Thyroid gland (tissue), 4 donors: ENCODE measurements around the gene FAAP100. TPM values are rescaled to one million over a fixed set of nuclear protein-coding genes. Genes with fewer than 3 reads are reported as not detected.
A peak's percentile ranks its signal among the peaks of the same experiment; 100 is the strongest.

ENCODE experiments used
- DNase-seq, 2 donors: peaks; one replicate each; pipeline ENCODE4 v3.0.0-alpha.2; 2019
- H3K27ac ChIP-seq, 3 donors: fragments of 200-600 bp; sonication (generic); 1 replicate in 2 of 3; 2 replicates in 1 of 3; pipeline ENCODE4 v1.5.1; 2016 to 2019; ENCODE audit warnings: mild to moderate bottlenecking in 1 of 3, moderate library complexity in 1 of 3
- H3K27me3 ChIP-seq: fragments of 200-600 bp; sonication (generic); one replicate; pipeline ENCODE4 v1.5.1; 2019
- H3K36me3 ChIP-seq, 2 donors: fragments of 200-600 bp; sonication (generic); one replicate each; pipeline ENCODE4 v1.5.1; 2016 to 2019
- H3K4me1 ChIP-seq, 2 donors: fragments of 200-600 bp; sonication (generic); one replicate each; pipeline ENCODE4 v1.5.1; 2017 to 2019
- H3K4me3 ChIP-seq, 3 donors: fragments of 200-600 bp; sonication (generic); replicated peaks in 1 of 3; 1 replicate in 2 of 3; 2 replicates in 1 of 3; pipeline ENCODE4 v1.5.1; 2016; ENCODE audit warnings: mild to moderate bottlenecking in 1 of 3
- H3K9me3 ChIP-seq: fragments of 200-600 bp; sonication (generic); one replicate; pipeline ENCODE4 v1.5.1; 2017
- POLR2A ChIP-seq, 2 donors: fragments of 450-650 bp; IDR thresholded peaks; one replicate each; pipeline ENCODE4 v1.6.1; 2017; ENCODE audit warnings: antibody characterized with exemption in 2 of 2, mild to moderate bottlenecking in 2 of 2, moderate library complexity in 1 of 2
- WGBS, 2 donors: methylation state at CpG; one replicate each; pipeline ENCODE4 v1.1.5; 2017; 5-methylcytosine and 5-hydroxymethylcytosine counted together
- intact Hi-C: fragments of 100-400 bp; cut with DNase I; formaldehyde crosslinking; loops from one replicate; pipeline ENCODE4 v1.15.1; 2023
- total RNA-seq, 4 donors: library from RNA; depleted of rRNA; stranded (reverse); fragments of >200 nt; gene quantifications; one replicate each; pipeline ENCODE4 v1.2.3, GENCODE V29; 2016
- TF ChIP-seq, protein P1 (sequence below), 6 experiments: fragments of 200-600 bp in 3 of 6; fragments of 450-650 bp in 3 of 6; sonication (generic) in 3 of 6; IDR thresholded peaks; one replicate each; pipeline ENCODE4 v1.5.1; 2016 to 2019; ENCODE audit warnings: antibody characterized with exemption in 6 of 6, mild to moderate bottlenecking in 2 of 6, inconsistent platforms in 1 of 6, moderate library complexity in 1 of 6

FAAP100 gene
- total RNA-seq, 4 donors from 2014 or later = 24.1 to 35.2 (median 31.0) TPM

DNA sequence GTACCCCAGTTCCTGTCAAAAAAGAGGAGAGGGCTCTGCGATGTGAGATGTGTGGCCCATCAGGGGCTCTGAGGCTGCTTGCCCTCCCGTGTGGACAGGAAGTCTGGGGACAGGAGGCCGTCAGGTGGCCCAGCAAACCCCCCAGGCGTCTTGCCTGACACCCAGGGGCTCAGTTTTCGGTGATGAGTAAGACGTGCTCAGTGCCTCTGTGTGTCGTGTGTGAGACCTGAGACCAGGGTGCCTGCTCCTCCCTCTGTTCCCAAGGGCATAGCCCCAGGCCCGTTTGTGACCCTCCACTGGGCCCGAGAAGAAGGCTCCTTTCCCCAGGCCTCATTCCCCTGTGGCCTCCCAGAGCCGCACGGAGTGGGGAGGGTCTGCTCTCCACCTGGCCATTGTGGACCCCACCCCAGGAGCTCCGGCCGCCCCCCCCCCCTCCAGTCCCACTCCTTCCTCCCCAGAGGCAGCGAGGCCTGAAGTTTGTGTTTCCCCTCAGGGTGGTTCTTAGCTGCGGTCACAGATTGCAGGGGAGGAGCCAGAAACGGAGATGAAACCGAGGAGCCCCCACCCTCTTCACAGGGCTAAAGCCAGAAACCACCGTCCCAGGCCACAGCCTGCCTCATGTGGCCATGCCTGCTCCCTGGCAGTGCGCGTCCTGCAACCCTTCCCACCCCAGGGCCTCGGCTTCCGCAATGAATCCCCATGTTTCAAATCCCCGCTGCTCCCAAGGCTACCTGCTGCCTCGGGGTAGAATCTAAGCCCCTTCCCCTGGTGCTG, 34.6 kb downstream of the FAAP100 start:
- no peaks in the 10 kb centered on the region for H3K9me3 ChIP-seq
- no peak overlapping the region for H3K4me3 ChIP-seq
- H3K4me1 ChIP-seq = peaks cover 47 to 71% of the 10 kb centered on the region in 2 donors
- no peak for DNase-seq
- no peaks in the 10 kb centered on the region for H3K27me3 ChIP-seq
- WGBS, 2 donors = 58 to 72% methylated on average over 15 to 24 of the region's 24 CpGs
- intact Hi-C loops = no loop called here
- H3K36me3 ChIP-seq = peaks cover 0 to under 1% of the 10 kb centered on the region in 2 donors
- no peak for TF ChIP-seq POLR2A (IDR thresholded peaks at IDR 0.05)
- TF ChIP-seq, protein P1, sequence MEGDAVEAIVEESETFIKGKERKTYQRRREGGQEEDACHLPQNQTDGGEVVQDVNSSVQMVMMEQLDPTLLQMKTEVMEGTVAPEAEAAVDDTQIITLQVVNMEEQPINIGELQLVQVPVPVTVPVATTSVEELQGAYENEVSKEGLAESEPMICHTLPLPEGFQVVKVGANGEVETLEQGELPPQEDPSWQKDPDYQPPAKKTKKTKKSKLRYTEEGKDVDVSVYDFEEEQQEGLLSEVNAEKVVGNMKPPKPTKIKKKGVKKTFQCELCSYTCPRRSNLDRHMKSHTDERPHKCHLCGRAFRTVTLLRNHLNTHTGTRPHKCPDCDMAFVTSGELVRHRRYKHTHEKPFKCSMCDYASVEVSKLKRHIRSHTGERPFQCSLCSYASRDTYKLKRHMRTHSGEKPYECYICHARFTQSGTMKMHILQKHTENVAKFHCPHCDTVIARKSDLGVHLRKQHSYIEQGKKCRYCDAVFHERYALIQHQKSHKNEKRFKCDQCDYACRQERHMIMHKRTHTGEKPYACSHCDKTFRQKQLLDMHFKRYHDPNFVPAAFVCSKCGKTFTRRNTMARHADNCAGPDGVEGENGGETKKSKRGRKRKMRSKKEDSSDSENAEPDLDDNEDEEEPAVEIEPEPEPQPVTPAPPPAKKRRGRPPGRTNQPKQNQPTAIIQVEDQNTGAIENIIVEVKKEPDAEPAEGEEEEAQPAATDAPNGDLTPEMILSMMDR (IDR thresholded peaks at IDR 0.05) = no peak
- peak overlapping the region in 1 of 3 donors; percentile 90 for H3K27ac ChIP-seq

DNA sequence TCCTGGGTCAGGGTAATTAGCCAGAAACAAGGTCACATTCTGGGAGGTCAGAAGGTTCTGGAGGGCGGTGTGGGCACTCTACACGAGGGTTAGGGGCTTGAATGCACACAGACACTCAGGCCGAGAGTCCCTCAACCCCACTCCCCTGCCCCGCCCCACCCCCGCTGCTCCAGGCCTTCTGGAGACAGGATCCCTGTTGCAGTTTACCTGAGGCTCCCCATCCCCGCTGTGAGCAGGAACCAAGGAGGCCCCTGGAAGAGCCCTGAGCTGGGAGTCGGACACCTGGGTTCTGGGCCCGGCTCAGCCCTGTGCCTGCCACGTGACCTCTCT, 35.2 kb downstream of the FAAP100 start:
- no peak for TF ChIP-seq POLR2A (IDR thresholded peaks at IDR 0.05)
- TF ChIP-seq, protein P1 (IDR thresholded peaks at IDR 0.05) = no peak
- H3K4me3 ChIP-seq = no peak overlapping the region
- H3K27me3 ChIP-seq = no peaks in the 10 kb centered on the region
- intact Hi-C loops = no loop called here
- no peaks in the 10 kb centered on the region for H3K9me3 ChIP-seq
- DNase-seq = no peak
- H3K36me3 ChIP-seq = peaks cover 2 to 6% of the 10 kb centered on the region in 2 donors
- peaks cover 43 to 67% of the 10 kb centered on the region in 2 donors for H3K4me1 ChIP-seq
- no peak overlapping the region for H3K27ac ChIP-seq
- 86 to 97% methylated on average over 6 to 8 of the region's 9 CpGs for WGBS, 2 donors

DNA sequence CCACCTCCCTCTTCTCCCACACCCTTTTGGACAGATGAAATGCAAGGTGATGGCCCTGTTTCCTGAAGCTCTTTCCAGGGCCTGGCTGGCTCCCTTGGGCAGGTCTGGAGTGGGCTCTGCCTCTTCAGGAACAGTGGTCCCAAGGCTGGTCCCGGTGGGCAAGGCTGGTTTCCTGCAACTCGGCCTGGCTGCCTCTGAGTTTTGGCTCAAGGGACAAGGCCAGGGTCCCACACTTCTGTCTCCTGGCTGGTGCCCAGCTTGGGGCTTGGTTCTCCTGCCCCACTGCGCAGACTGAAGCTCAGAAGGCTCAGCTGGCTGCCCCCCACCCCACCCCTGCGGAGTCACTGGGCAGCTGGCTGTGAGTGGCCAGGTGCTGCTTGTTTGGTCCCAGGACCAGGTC, 35.7 kb downstream of the FAAP100 start:
- 81 to 90% methylated on average over 2 of the region's 4 CpGs for WGBS, 2 donors
- Histone ChIP-seq H3K36me3 (peaks cover 7 to 11% of the 10 kb centered on the region in 2 donors), H3K27me3 (no peaks in the 10 kb centered on the region), H3K4me3 (no peak overlapping the region), H3K4me1 (peaks cover 46 to 67% of the 10 kb centered on the region in 2 donors), H3K27ac (peak overlapping the region in 2 of 3 donors; percentile 41 to 100), H3K9me3 (no peaks in the 10 kb centered on the region)
- TF ChIP-seq POLR2A (IDR thresholded peaks at IDR 0.05) = no peak
- TF ChIP-seq, protein P1 (IDR thresholded peaks at IDR 0.05) = no peak
- intact Hi-C loops = no loop called here
- DNase-seq = no peak

DNA sequence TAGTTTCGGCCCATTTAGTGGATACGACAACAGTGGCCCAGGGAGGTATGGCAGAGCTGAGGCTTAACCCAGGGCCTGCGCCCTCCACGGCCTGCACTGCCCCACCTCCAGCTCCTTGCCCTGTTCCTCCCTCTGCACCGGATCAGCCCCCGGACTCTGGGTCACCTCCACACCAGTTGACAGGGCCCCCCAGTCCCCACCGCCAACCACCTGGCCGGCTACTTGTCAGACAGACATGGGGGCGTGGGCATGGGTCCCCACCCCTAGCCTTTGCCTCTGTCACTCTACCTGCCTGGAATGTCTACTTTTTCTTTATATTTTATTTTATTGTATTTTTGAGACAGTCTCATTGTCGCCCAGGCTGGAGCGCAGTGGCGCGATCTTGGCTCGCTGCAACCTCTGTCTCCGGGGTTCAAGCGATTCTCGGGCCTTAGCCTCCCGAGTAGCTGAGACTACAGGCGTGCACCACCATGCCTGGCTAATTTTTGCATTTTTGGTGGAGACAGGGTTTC, 36.6 kb downstream of the FAAP100 start:
- DNase-seq = no peak
- TF ChIP-seq POLR2A (IDR thresholded peaks at IDR 0.05) = no peak
- TF ChIP-seq, protein P1 (IDR thresholded peaks at IDR 0.05) = no peak
- Histone ChIP-seq H3K27ac (peak overlapping the region; percentile 99 to 100 (median 100)), H3K4me1 (peaks cover 49 to 59% of the 10 kb centered on the region in 2 donors), H3K27me3 (no peaks in the 10 kb centered on the region), H3K4me3 (peak overlapping the region; percentile 12 to 85 (median 54)), H3K9me3 (no peaks in the 10 kb centered on the region), H3K36me3 (peaks cover 16 to 19% of the 10 kb centered on the region in 2 donors)
- intact Hi-C loops = no loop called here
- WGBS, 2 donors = 62 to 64% methylated on average over 19 of the region's 19 CpGs
